Breast epithelium (tissue), 3 donors: Measurements from ENCODE around the gene C11orf86.

Source experiments
- POLR2AphosphoS5 ChIP-seq, 3 donors: sonication (generic); formaldehyde crosslinking; IDR thresholded peaks; one replicate each; pipeline ENCODE4 v1.6.1; 2017; ENCODE audit warnings: antibody characterized with exemption in 3 of 3
- TF ChIP-seq, protein P1 (sequence below), 3 donors: fragments of 450-650 bp; IDR thresholded peaks; one replicate each; pipeline ENCODE4 v1.5.1; 2016 to 2017; ENCODE audit warnings: antibody characterized with exemption in 3 of 3, mild to moderate bottlenecking in 3 of 3, moderate library complexity in 3 of 3

DNA sequence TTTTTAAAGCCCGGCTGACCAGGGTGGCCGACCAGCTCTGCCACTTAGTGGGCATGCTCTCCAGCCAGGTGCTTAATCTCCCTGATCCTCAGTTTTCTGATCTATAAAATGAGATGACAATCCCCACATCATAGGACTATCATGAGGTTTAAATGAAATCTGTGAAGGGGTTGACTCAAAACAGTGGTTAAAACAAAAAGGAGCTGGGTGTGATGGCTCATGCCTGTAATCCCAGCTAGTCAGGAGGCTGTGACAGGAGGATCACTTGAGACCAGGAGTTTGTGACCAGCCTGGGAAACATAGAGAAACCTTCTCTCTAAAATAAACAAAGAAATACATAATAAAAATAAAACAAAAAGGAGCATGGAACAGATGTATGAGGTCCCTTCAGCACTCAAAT, 3.6 kb upstream of the C11orf86 start:
- TF ChIP-seq POLR2AphosphoS5 (IDR thresholded peaks at IDR 0.05): no peak
- TF ChIP-seq, protein P1, sequence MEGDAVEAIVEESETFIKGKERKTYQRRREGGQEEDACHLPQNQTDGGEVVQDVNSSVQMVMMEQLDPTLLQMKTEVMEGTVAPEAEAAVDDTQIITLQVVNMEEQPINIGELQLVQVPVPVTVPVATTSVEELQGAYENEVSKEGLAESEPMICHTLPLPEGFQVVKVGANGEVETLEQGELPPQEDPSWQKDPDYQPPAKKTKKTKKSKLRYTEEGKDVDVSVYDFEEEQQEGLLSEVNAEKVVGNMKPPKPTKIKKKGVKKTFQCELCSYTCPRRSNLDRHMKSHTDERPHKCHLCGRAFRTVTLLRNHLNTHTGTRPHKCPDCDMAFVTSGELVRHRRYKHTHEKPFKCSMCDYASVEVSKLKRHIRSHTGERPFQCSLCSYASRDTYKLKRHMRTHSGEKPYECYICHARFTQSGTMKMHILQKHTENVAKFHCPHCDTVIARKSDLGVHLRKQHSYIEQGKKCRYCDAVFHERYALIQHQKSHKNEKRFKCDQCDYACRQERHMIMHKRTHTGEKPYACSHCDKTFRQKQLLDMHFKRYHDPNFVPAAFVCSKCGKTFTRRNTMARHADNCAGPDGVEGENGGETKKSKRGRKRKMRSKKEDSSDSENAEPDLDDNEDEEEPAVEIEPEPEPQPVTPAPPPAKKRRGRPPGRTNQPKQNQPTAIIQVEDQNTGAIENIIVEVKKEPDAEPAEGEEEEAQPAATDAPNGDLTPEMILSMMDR (IDR thresholded peaks at IDR 0.05): no peak
